Neural cell (in vitro differentiated cells): ENCODE measurements around the gene PERCC1. TPM values are rescaled to one million over a fixed set of nuclear protein-coding genes. Genes with fewer than 3 reads are reported as not detected.

ENCODE experiments used
- H2AFZ ChIP-seq: fragments of 200-600, 300-800 bp; sonication (generic), shearing (Covaris generic); 2 replicates; pipeline ENCODE4 v1.6.0; 2014; ENCODE audit warnings: low read depth, mild to moderate bottlenecking, antibody characterized with exemption, low read length, moderate library complexity
- H3F3A ChIP-seq: fragments of 200-600 bp; shearing (Covaris generic); 2 replicates; pipeline ENCODE4 v1.6.1; 2016; ENCODE audit warnings: mild to moderate bottlenecking, moderate library complexity, mixed read lengths, antibody characterized with exemption, low read length; ENCODE audit not compliant: insufficient read depth, poor library complexity, severe bottlenecking
- H3K27ac ChIP-seq: fragments of 200-600, 300-800 bp; sonication (generic), shearing (Covaris generic); 2 replicates; pipeline ENCODE4 v1.5.1; 2014; ENCODE audit warnings: mild to moderate bottlenecking, low read length, moderate library complexity
- H3K27me3 ChIP-seq: fragments of 300-800, 200-600 bp; sonication (generic), shearing (Covaris generic); 2 replicates; pipeline ENCODE4 v1.6.0; 2014; ENCODE audit warnings: mild to moderate bottlenecking, low read depth, low read length, moderate library complexity; ENCODE audit not compliant: insufficient read depth
- H3K36me3 ChIP-seq: fragments of 300-800, 200-600 bp; sonication (generic), shearing (Covaris generic); 2 replicates; pipeline ENCODE4 v1.5.1; 2014; ENCODE audit warnings: mild to moderate bottlenecking, antibody characterized with exemption, low read length, moderate library complexity; ENCODE audit not compliant: insufficient read depth
- H3K4me2 ChIP-seq: fragments of 300-800, 200-600 bp; sonication (generic), shearing (Covaris generic); 2 replicates; pipeline ENCODE4 v1.6.0; 2014; ENCODE audit warnings: mild to moderate bottlenecking, low read length
- H3K4me3 ChIP-seq: fragments of 300-800, 200-600 bp; sonication (generic), shearing (Covaris generic); 2 replicates; pipeline ENCODE4 v1.5.1; 2014; ENCODE audit warnings: mild to moderate bottlenecking, low read length, moderate library complexity
- H3K79me2 ChIP-seq: fragments of 200-600 bp; shearing (Covaris generic); replicated peaks from 2 replicates; pipeline ENCODE4 v1.6.0; 2014; ENCODE audit warnings: mild to moderate bottlenecking, low read length, moderate library complexity; ENCODE audit not compliant: insufficient read depth
- H3K9ac ChIP-seq: fragments of 300-800, 200-600 bp; sonication (generic), shearing (Covaris generic); 2 replicates; pipeline ENCODE4 v1.6.1; 2016; ENCODE audit warnings: mild to moderate bottlenecking, low read length, mixed read lengths
- H3K9me2 ChIP-seq: fragments of 200-600 bp; shearing (Covaris generic); 2 replicates; pipeline ENCODE4 v1.6.1; 2016; ENCODE audit warnings: mild to moderate bottlenecking, low read length, mixed read lengths; ENCODE audit not compliant: insufficient read depth
- H3K9me3 ChIP-seq: fragments of 200-600, 300-800 bp; sonication (generic), shearing (Covaris generic); 2 replicates; pipeline ENCODE4 v1.6.1; 2016; ENCODE audit warnings: mild to moderate bottlenecking, mixed run types, low read length, moderate library complexity, mixed read lengths
- H4K20me1 ChIP-seq: fragments of 200-600 bp; shearing (Covaris generic); 2 replicates; pipeline ENCODE4 v1.6.1; 2016; ENCODE audit warnings: mild to moderate bottlenecking, mixed run types; ENCODE audit not compliant: insufficient read depth
- CTCF ChIP-seq: fragments of 450-650 bp; IDR thresholded peaks from 2 replicates; pipeline ENCODE4 v1.5.1; 2014; ENCODE audit warnings: antibody characterized with exemption, mild to moderate bottlenecking, moderate library complexity; ENCODE audit not compliant: poor library complexity, severe bottlenecking
- EP300 ChIP-seq: fragments of 450-650 bp; conservative IDR thresholded peaks from 2 replicates; pipeline ENCODE4 v1.6.1; 2014; ENCODE audit warnings: antibody characterized with exemption, mild to moderate bottlenecking, moderate library complexity; ENCODE audit not compliant: poor library complexity, severe bottlenecking
- EZH2 ChIP-seq: fragments of 200-600, 300-800 bp; shearing (Covaris generic), sonication (generic); IDR thresholded peaks from 2 replicates; pipeline ENCODE4 v1.6.1; 2014; ENCODE audit warnings: antibody characterized with exemption, low read length, borderline replicate concordance, mild to moderate bottlenecking; ENCODE audit not compliant: insufficient read depth, poor library complexity, severe bottlenecking
- MXI1 ChIP-seq: fragments of 450-650 bp; conservative IDR thresholded peaks from 2 replicates; pipeline ENCODE4 v1.6.1; 2014; ENCODE audit warnings: antibody characterized with exemption, mild to moderate bottlenecking; ENCODE audit not compliant: poor library complexity, severe bottlenecking
- POLR2AphosphoS5 ChIP-seq: IDR thresholded peaks from 2 replicates; pipeline ENCODE4 v1.6.1; 2012
- RAD21 ChIP-seq: fragments of 450-650 bp; conservative IDR thresholded peaks from 2 replicates; pipeline ENCODE4 v1.6.1; 2014; ENCODE audit warnings: antibody characterized with exemption, mild to moderate bottlenecking, moderate library complexity
- SMC3 ChIP-seq: fragments of 450-650 bp; conservative IDR thresholded peaks from 2 replicates; pipeline ENCODE4 v1.6.1; 2014; ENCODE audit warnings: antibody characterized with exemption, mild to moderate bottlenecking, moderate library complexity; ENCODE audit not compliant: poor library complexity
- TAF1 ChIP-seq: IDR thresholded peaks from 2 replicates; pipeline ENCODE4 v1.6.1; 2012; ENCODE audit warnings: low read depth
- polyA plus RNA-seq: library from polyadenylated mRNA; depleted of rRNA; stranded (reverse); fragments of >200 nt; gene quantifications from 2 replicates; pipeline ENCODE4 v1.2.3, GENCODE V29; 2014
- TF ChIP-seq, protein P1 (sequence below): IDR thresholded peaks from 2 replicates; pipeline ENCODE4 v1.6.1; 2012; ENCODE audit warnings: borderline replicate concordance

The PERCC1 gene
- polyA plus RNA-seq, 1 donor from 2014 or later, result not detected

GRCh38 chr16:1398351-1398750, 32.5 kb upstream of the PERCC1 start:
- H2AFZ ChIP-seq, result no peak overlapping the region
- TF ChIP-seq TAF1 (no peak), SMC3 (no peak), CTCF (no peak), POLR2AphosphoS5 (no peak), MXI1 (no peak), EP300 (no peak), EZH2 (no peak), RAD21 (no peak)
- TF ChIP-seq, protein P1, sequence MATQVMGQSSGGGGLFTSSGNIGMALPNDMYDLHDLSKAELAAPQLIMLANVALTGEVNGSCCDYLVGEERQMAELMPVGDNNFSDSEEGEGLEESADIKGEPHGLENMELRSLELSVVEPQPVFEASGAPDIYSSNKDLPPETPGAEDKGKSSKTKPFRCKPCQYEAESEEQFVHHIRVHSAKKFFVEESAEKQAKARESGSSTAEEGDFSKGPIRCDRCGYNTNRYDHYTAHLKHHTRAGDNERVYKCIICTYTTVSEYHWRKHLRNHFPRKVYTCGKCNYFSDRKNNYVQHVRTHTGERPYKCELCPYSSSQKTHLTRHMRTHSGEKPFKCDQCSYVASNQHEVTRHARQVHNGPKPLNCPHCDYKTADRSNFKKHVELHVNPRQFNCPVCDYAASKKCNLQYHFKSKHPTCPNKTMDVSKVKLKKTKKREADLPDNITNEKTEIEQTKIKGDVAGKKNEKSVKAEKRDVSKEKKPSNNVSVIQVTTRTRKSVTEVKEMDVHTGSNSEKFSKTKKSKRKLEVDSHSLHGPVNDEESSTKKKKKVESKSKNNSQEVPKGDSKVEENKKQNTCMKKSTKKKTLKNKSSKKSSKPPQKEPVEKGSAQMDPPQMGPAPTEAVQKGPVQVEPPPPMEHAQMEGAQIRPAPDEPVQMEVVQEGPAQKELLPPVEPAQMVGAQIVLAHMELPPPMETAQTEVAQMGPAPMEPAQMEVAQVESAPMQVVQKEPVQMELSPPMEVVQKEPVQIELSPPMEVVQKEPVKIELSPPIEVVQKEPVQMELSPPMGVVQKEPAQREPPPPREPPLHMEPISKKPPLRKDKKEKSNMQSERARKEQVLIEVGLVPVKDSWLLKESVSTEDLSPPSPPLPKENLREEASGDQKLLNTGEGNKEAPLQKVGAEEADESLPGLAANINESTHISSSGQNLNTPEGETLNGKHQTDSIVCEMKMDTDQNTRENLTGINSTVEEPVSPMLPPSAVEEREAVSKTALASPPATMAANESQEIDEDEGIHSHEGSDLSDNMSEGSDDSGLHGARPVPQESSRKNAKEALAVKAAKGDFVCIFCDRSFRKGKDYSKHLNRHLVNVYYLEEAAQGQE, result no peak
- H3K79me2 ChIP-seq, result no peaks in the 10 kb centered on the region
- H3K36me3 ChIP-seq, result no peaks in the 10 kb centered on the region
- no peak overlapping the region for H3K4me2 ChIP-seq
- H3F3A ChIP-seq, result no peaks in the 10 kb centered on the region
- no peak overlapping the region for H3K4me3 ChIP-seq
- no peaks in the 10 kb centered on the region for H4K20me1 ChIP-seq
- H3K9me3 ChIP-seq, result no peaks in the 10 kb centered on the region
- no peak overlapping the region for H3K9ac ChIP-seq
- no peak overlapping the region for H3K27ac ChIP-seq
- H3K27me3 ChIP-seq, result no peaks in the 10 kb centered on the region
- H3K9me2 ChIP-seq, result no peaks in the 10 kb centered on the region

DNA sequence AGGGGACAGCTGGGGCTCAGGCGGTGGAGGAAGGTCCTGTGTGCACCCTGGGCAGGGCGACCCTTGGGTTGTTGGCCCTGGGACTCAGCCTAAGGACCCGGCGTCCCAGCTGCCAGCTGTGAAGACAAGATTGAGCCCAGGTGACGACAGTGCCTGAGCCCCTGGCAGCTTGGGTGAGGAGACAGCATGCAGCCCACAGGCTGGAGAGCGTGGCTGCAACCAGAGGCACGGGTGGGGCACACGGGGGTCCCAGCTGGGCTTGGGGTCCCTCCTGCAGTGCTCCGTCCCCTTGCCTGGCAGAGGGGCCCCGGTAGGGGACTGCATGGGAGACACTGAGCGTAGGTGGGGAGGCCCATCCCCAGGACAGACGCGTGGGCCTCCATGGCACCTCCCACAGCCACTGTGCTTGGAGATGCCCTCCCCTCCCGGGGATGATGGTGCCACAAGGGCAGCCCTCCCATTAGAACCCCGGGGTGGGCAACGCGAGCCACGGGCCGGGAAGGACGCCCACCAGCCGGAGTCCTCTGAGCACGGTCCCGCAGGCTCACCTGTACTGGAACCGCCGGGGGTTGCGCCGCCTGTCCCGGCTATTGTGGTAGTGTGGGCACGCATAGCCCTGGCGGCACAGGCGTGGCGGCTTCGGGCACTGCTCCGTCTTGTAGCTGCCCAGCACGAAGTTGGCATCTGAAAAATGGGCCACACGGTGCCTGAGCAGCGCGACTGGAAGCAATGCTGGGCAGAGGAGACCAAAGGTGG, 31.9 kb upstream of the PERCC1 start:
- Histone ChIP-seq H3K9me3 (no peaks in the 10 kb centered on the region), H3K4me3 (no peak overlapping the region), H2AFZ (no peak overlapping the region), H3K27me3 (no peaks in the 10 kb centered on the region), H3K27ac (no peak overlapping the region), H3K9ac (no peak overlapping the region), H3K36me3 (no peaks in the 10 kb centered on the region), H3K79me2 (no peaks in the 10 kb centered on the region), H3K9me2 (no peaks in the 10 kb centered on the region), H4K20me1 (no peaks in the 10 kb centered on the region), H3F3A (no peaks in the 10 kb centered on the region), H3K4me2 (no peak overlapping the region)
- TF ChIP-seq POLR2AphosphoS5 (no peak), EZH2 (no peak), MXI1 (no peak), CTCF (no peak), RAD21 (no peak), EP300 (no peak), TAF1 (no peak), SMC3 (no peak)
- TF ChIP-seq, protein P1, result no peak
